Thyroid gland (tissue), 4 donors: ENCODE results near the gene PAM16.

Experiments
- CTCF ChIP-seq, 6 experiments: fragments of 200-600 bp in 3 of 6; fragments of 450-650 bp in 3 of 6; sonication (generic) in 3 of 6; IDR thresholded peaks; one replicate each; pipeline ENCODE4 v1.5.1; 2016 to 2019; ENCODE audit warnings: antibody characterized with exemption in 6 of 6, mild to moderate bottlenecking in 2 of 6, inconsistent platforms in 1 of 6, moderate library complexity in 1 of 6
- POLR2A ChIP-seq, 2 donors: fragments of 450-650 bp; IDR thresholded peaks; one replicate each; pipeline ENCODE4 v1.6.1; 2017; ENCODE audit warnings: antibody characterized with exemption in 2 of 2, mild to moderate bottlenecking in 2 of 2, moderate library complexity in 1 of 2

GRCh38 chr16:4323845-4324488, 27.2 kb downstream of the PAM16 start:
- TF ChIP-seq CTCF (IDR thresholded peaks at IDR 0.05) (no peak), POLR2A (IDR thresholded peaks at IDR 0.05) (no peak)
